ENCODE results near the gene EAPP.

Gene EAPP

DNA sequence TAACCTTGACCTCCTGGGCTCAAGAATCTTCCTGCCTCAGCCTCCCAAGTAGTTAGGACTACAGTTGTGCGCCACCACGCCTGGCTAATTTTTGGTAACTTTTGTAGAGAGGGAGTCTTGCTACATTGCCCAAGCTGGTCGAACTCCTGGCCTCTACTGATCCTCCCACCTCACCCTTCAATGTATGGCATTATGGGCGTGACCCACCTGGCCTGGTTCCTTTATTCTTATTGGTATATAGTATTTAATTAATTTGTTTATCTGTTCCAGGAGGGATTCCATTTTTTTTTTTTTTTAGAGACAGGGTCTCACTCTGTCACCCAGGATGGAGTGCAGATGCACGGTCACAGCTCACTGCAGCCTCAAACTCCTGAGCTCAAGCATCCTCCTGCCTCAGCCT is 40.9 kb upstream of the EAPP start:
- ChIA-PET POLR2A (interaction anchor here (0.7 kb wide), 1 partner anchor 292 kb away, joined by 4 read pairs; no protein-coding TSS in a partner anchor), CTCF (no interaction called here)
- Histone ChIP-seq H3K27ac (ENCODE audit: extremely low read depth, low read depth, low read length) (no peak overlapping the region), H3K4me1 (ENCODE audit: control insufficient read depth, insufficient read depth, low read length) (no peaks in the 10 kb centered on the region), H3K36me3 (ENCODE audit: control insufficient read depth in 2 of 2, insufficient read depth in 1 of 2, low read length in 2 of 2) (peaks cover 47 to 62% of the 10 kb centered on the region in 2 experiments), H3K9me3 (ENCODE audit: control insufficient read depth, insufficient read depth, low read depth, low read length) (no peaks in the 10 kb centered on the region), H3K4me3 (ENCODE audit: low read depth, low read length) (no peak overlapping the region)
- TF ChIP-seq ZNF670 (tag by site-specific recombination; IDR thresholded peaks at IDR 0.05; ENCODE audit: low read depth): no peak

DNA sequence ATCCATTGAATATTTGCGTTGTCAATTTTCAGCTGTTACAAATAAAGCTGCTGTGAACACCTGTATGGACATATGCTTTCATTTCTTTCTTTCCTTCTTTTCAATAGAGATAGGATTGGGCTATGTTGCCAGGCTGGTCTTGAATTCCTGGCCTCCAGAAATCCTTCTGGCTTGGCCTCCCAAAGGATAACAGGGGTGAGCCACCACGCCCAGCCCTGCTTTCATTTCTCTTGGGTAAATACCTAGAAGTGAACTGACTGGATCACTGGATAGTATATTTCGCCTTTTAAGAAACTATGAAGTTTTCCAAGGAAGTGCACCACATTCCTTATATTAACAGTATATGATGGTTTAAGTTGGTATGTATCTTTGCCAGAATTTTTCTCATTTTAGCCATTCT is 32.3 kb upstream of the EAPP start:
- Histone ChIP-seq H3K9me3 (ENCODE audit: control insufficient read depth, insufficient read depth, low read depth, low read length) (no peaks in the 10 kb centered on the region), H3K4me3 (ENCODE audit: low read depth, low read length) (no peak overlapping the region), H3K36me3 (ENCODE audit: control insufficient read depth in 2 of 2, insufficient read depth in 1 of 2, low read length in 2 of 2) (peaks cover 58 to 62% of the 10 kb centered on the region in 2 experiments), H3K27ac (ENCODE audit: extremely low read depth, low read depth, low read length) (no peak overlapping the region), H3K4me1 (ENCODE audit: control insufficient read depth, insufficient read depth, low read length) (no peaks in the 10 kb centered on the region)
- no peak for TF ChIP-seq RBAK (tag by site-specific recombination; IDR thresholded peaks at IDR 0.05)
- TF ChIP-seq, protein P1, sequence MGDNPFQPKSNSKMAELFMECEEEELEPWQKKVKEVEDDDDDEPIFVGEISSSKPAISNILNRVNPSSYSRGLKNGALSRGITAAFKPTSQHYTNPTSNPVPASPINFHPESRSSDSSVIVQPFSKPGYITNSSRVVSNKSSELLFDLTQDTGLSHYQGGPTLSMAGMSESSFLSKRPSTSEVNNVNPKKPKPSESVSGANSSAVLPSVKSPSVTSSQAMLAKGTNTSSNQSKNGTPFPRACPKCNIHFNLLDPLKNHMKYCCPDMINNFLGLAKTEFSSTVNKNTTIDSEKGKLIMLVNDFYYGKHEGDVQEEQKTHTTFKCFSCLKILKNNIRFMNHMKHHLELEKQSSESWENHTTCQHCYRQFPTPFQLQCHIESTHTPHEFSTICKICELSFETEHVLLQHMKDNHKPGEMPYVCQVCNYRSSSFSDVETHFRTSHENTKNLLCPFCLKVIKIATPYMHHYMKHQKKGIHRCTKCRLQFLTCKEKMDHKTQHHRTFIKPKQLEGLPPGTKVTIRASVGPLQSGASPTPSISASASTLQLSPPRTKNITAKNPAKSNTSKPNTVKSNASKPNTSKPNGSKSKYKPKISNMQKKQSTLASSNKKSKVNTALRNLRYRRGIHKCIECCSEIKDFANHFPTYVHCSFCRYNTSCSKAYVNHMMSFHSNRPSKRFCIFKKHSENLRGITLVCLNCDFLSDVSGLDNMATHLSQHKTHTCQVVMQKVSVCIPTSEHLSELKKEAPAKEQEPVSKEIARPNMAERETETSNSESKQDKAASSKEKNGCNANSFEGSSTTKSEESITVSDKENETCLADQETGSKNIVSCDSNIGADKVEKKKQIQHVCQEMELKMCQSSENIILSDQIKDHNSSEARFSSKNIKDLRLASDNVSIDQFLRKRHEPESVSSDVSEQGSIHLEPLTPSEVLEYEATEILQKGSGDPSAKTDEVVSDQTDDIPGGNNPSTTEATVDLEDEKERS (tag by site-specific recombination; IDR thresholded peaks at IDR 0.05): no peak
- no peak for TF ChIP-seq WT1 (tag by site-specific recombination; IDR thresholded peaks at IDR 0.05)
- no peak for TF ChIP-seq ZNF843 (tag by site-specific recombination; IDR thresholded peaks at IDR 0.05)
- TF ChIP-seq KLF16 (tag by site-specific recombination; IDR thresholded peaks at IDR 0.05): no peak
- no peak for TF ChIP-seq HOXA7 (CRISPR knock-in tag; IDR thresholded peaks at IDR 0.05; ENCODE audit: borderline replicate concordance)
- no peak for TF ChIP-seq ZNF341 (tag by site-specific recombination; IDR thresholded peaks at IDR 0.05; ENCODE audit: low read depth)
- ChIA-PET CTCF (no interaction called here), POLR2A (no interaction called here)

DNA sequence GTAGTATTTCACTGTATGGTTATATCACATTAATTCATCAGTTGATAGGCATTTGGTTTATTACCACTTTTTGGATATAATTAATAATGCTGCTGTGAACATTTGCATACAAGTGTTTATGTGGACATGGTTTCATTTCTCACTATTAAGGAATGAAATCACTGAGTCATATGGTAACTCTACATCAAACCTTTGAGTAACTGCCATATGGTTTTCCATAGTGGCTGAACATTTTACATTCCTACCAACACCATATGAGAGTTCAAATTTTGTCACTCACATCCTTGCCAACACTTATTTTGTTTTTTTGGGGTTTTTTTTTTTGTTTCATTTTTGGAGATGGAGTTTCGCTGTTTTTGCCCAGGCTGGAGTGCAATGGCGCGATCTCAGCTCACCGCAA is 30.2 kb upstream of the EAPP start:
- TF ChIP-seq EGR2 (tag by site-specific recombination; IDR thresholded peaks at IDR 0.05; ENCODE audit: low read depth) (no peak), MYNN (tag by site-specific recombination; IDR thresholded peaks at IDR 0.05; ENCODE audit: borderline replicate concordance) (no peak), ZFP37 (tag by site-specific recombination; IDR thresholded peaks at IDR 0.05) (no peak), ZFHX2 (tag by site-specific recombination; conservative IDR thresholded peaks at IDR 0.05) (no peak), OSR2 (tag by site-specific recombination; IDR thresholded peaks at IDR 0.05) (no peak), ZNF544 (tag by site-specific recombination; IDR thresholded peaks at IDR 0.05) (no peak), ZNF768 (tag by site-specific recombination; IDR thresholded peaks at IDR 0.05) (no peak), YY1 (tag by site-specific recombination; IDR thresholded peaks at IDR 0.05) (no peak), ZSCAN23 (tag by site-specific recombination; IDR thresholded peaks at IDR 0.05) (no peak), ZNF341 (tag by site-specific recombination; IDR thresholded peaks at IDR 0.05; ENCODE audit: low read depth) (no peak), ZNF664 (tag by site-specific recombination; IDR thresholded peaks at IDR 0.05) (no peak), ZNF248 (tag by site-specific recombination; IDR thresholded peaks at IDR 0.05) (no peak), GFI1B (tag by site-specific recombination; IDR thresholded peaks at IDR 0.05) (no peak), ZBTB1 (tag by site-specific recombination; IDR thresholded peaks at IDR 0.05) (no peak)
- TF ChIP-seq, protein P2, sequence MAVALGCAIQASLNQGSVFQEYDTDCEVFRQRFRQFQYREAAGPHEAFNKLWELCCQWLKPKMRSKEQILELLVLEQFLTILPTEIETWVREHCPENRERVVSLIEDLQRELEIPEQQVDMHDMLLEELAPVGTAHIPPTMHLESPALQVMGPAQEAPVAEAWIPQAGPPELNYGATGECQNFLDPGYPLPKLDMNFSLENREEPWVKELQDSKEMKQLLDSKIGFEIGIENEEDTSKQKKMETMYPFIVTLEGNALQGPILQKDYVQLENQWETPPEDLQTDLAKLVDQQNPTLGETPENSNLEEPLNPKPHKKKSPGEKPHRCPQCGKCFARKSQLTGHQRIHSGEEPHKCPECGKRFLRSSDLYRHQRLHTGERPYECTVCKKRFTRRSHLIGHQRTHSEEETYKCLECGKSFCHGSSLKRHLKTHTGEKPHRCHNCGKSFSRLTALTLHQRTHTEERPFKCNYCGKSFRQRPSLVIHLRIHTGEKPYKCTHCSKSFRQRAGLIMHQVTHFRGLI (tag by site-specific recombination; IDR thresholded peaks at IDR 0.05): no peak
- Histone ChIP-seq H3K4me1 (ENCODE audit: control insufficient read depth, insufficient read depth, low read length) (no peaks in the 10 kb centered on the region), H3K27ac (ENCODE audit: extremely low read depth, low read depth, low read length) (no peak overlapping the region), H3K36me3 (ENCODE audit: control insufficient read depth in 2 of 2, insufficient read depth in 1 of 2, low read length in 2 of 2) (peaks cover 54 to 69% of the 10 kb centered on the region in 2 experiments), H3K4me3 (ENCODE audit: low read depth, low read length) (no peak overlapping the region), H3K9me3 (ENCODE audit: control insufficient read depth, insufficient read depth, low read depth, low read length) (no peaks in the 10 kb centered on the region)
- ChIA-PET CTCF (no interaction called here), POLR2A (no interaction called here)

Measured in HEK293 (cell line).